ENCODE results near the gene MAU2.

Gene MAU2

DNA sequence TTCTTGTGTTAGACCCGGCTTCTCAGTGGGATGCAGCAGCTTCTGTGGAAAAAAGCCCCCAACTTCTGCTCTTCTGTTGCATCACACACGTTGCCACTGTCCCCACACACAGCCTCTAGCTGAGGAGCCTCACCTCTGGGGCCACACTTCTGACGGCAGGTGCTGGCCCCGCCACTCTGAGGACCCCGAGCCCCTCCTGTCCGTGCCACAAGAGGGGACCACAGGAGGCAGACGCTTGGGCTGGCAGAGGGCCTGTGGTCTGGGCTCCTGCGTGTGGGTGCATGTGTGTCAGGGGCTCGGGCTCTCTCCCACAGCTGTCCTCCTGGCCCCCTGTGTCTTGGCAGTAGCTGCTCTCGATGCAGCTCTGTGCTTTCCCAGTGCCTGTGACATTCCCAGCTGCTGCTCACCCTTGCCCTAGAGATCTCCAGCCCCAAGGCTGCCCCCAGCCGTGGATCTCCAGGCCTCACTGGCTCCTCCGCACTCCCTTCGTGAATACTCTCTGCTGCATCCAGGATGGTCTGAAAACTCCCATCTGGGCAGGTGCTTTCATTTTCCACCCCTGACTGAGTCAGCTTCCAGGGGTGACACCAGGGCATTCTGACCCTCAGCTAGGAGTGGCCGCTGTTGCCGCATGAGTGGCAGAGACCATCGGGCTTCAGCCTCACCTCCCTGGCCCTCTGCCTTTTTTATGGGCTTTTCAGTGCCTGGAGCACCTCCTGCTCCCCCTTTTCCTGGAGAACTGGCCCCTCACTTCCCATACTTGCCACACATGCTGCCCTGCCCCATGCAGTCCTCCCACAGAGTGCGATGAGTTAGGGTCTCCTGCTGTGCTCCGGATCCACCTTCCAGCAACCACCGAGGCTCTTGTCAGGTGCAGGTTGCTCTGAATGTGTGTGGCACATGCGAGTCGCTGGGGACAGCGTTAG lies 13.7 kb downstream of the MAU2 start:
- Histone ChIP-seq H3K4me2 (ENCODE audit: low read length) (no peak overlapping the region), H3K9ac (ENCODE audit: low read length) (no peak overlapping the region), H3K27me3 (ENCODE audit: insufficient read depth, low read length) (no peaks in the 10 kb centered on the region), H3K4me3 (ENCODE audit: low read depth, low read length, poor library complexity, severe bottlenecking) (no peak overlapping the region), H3K9me3 (ENCODE audit: low read length) (no peaks in the 10 kb centered on the region), H2AFZ (ENCODE audit: low read length) (no peak overlapping the region), H3K4me1 (ENCODE audit: insufficient read depth, low read length, severe bottlenecking) (no peaks in the 10 kb centered on the region), H3K9me2 (ENCODE audit: low read depth, low read length) (no peaks in the 10 kb centered on the region), H4K20me1 (ENCODE audit: insufficient read depth, low read length) (no peaks in the 10 kb centered on the region), H3F3A (ENCODE audit: insufficient read depth, low read length) (no peaks in the 10 kb centered on the region), H3K79me2 (ENCODE audit: insufficient read depth, low read length) (no peaks in the 10 kb centered on the region), H3K36me3 (ENCODE audit: insufficient read depth, low read length) (peaks cover 92% of the 10 kb centered on the region), H3K27ac (ENCODE audit: low read depth, low read length, poor library complexity, severe bottlenecking) (no peak overlapping the region)
- no peak for TF ChIP-seq EZH2 (IDR thresholded peaks at IDR 0.05; ENCODE audit: borderline replicate concordance, low read length)
- TF ChIP-seq, protein P1, sequence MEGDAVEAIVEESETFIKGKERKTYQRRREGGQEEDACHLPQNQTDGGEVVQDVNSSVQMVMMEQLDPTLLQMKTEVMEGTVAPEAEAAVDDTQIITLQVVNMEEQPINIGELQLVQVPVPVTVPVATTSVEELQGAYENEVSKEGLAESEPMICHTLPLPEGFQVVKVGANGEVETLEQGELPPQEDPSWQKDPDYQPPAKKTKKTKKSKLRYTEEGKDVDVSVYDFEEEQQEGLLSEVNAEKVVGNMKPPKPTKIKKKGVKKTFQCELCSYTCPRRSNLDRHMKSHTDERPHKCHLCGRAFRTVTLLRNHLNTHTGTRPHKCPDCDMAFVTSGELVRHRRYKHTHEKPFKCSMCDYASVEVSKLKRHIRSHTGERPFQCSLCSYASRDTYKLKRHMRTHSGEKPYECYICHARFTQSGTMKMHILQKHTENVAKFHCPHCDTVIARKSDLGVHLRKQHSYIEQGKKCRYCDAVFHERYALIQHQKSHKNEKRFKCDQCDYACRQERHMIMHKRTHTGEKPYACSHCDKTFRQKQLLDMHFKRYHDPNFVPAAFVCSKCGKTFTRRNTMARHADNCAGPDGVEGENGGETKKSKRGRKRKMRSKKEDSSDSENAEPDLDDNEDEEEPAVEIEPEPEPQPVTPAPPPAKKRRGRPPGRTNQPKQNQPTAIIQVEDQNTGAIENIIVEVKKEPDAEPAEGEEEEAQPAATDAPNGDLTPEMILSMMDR (IDR thresholded peaks at IDR 0.05; ENCODE audit: low read length): no peak

DNA sequence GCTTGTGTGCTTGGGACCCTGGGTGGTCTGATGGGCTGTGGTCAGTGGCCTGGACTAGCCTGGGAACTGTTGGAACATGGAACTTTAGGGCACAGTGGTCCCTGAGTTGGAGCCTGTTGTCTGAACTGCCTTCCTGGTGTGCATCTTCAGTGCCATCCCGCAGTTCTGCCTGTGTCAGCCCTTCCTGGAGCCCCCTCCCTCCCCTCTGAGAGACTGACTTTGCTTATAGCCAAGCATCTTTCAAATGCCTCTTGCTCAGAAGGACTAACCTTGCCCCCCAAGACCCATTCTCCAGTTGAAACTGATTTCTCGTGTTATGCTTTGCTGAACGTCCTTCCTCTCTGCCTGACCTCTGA lies 14.3 kb downstream of the MAU2 start:
- Histone ChIP-seq H3K36me3 (ENCODE audit: insufficient read depth, low read length) (peaks cover 88% of the 10 kb centered on the region), H4K20me1 (ENCODE audit: insufficient read depth, low read length) (no peaks in the 10 kb centered on the region), H3K9me3 (ENCODE audit: low read length) (no peaks in the 10 kb centered on the region), H3K79me2 (ENCODE audit: insufficient read depth, low read length) (no peaks in the 10 kb centered on the region), H3K4me1 (ENCODE audit: insufficient read depth, low read length, severe bottlenecking) (no peaks in the 10 kb centered on the region), H3K9me2 (ENCODE audit: low read depth, low read length) (no peaks in the 10 kb centered on the region), H3K4me3 (ENCODE audit: low read depth, low read length, poor library complexity, severe bottlenecking) (no peak overlapping the region), H3K9ac (ENCODE audit: low read length) (no peak overlapping the region), H3K4me2 (ENCODE audit: low read length) (no peak overlapping the region), H3F3A (ENCODE audit: insufficient read depth, low read length) (no peaks in the 10 kb centered on the region), H2AFZ (ENCODE audit: low read length) (no peak overlapping the region), H3K27ac (ENCODE audit: low read depth, low read length, poor library complexity, severe bottlenecking) (no peak overlapping the region), H3K27me3 (ENCODE audit: insufficient read depth, low read length) (no peaks in the 10 kb centered on the region)
- TF ChIP-seq, protein P1 (IDR thresholded peaks at IDR 0.05; ENCODE audit: low read length): no peak
- TF ChIP-seq EZH2 (IDR thresholded peaks at IDR 0.05; ENCODE audit: borderline replicate concordance, low read length): no peak

- Histone ChIP-seq H3K36me3 (ENCODE audit: insufficient read depth, low read length) (peaks cover 82% of the 10 kb centered on the region), H3K4me2 (ENCODE audit: low read length) (no peak overlapping the region), H3K9me3 (ENCODE audit: low read length) (no peaks in the 10 kb centered on the region), H3K27ac (ENCODE audit: low read depth, low read length, poor library complexity, severe bottlenecking) (no peak overlapping the region), H4K20me1 (ENCODE audit: insufficient read depth, low read length) (no peaks in the 10 kb centered on the region), H3K9me2 (ENCODE audit: low read depth, low read length) (no peaks in the 10 kb centered on the region), H3K4me1 (ENCODE audit: insufficient read depth, low read length, severe bottlenecking) (no peaks in the 10 kb centered on the region), H3K9ac (ENCODE audit: low read length) (no peak overlapping the region), H3K27me3 (ENCODE audit: insufficient read depth, low read length) (no peaks in the 10 kb centered on the region), H3F3A (ENCODE audit: insufficient read depth, low read length) (no peaks in the 10 kb centered on the region), H3K79me2 (ENCODE audit: insufficient read depth, low read length) (no peaks in the 10 kb centered on the region), H3K4me3 (ENCODE audit: low read depth, low read length, poor library complexity, severe bottlenecking) (no peak overlapping the region), H2AFZ (ENCODE audit: low read length) (no peak overlapping the region)
- TF ChIP-seq, protein P1 (IDR thresholded peaks at IDR 0.05; ENCODE audit: low read length): no peak
- TF ChIP-seq EZH2 (IDR thresholded peaks at IDR 0.05; ENCODE audit: borderline replicate concordance, low read length): no peak
Measured at GRCh38 chr19:19335408-19336158, 15.0 kb downstream of the MAU2 start.
